PC-9 (cell line): ENCODE results near the gene CCM2L. TPM values are rescaled to one million over a fixed set of nuclear protein-coding genes. Genes with fewer than 3 reads are reported as not detected.

Source experiments
- BruUV-seq: library from RNA; stranded (reverse); fragments of 400-500 nt; replicated peaks from 2 replicates; lab custom pipeline; 2021; lab: Mats Ljungman, UMichigan
- CTCF ChIA-PET: fragments of 300-600 bp; sonication (Branson Sonifier 250); formaldehyde crosslinking; loops from one replicate; lab custom pipeline; 2022; ENCODE audit warnings: antibody characterized with exemption; lab: Charles Lee
- POLR2A ChIA-PET: fragments of 300-600 bp; sonication (Branson Sonifier 250); formaldehyde crosslinking; loops from one replicate; lab custom pipeline; 2022; ENCODE audit warnings: antibody characterized with exemption; ENCODE audit not compliant: unreplicated experiment; lab: Charles Lee
- DNase-seq, 2 experiments: peaks; one replicate each; pipeline versions ENCODE4 v3.0.0 to v3.0.0-alpha.2; 2015 to 2022; ENCODE audit warnings: mixed read lengths in 1 of 2
- H2AFZ ChIP-seq: fragments of 200-600 bp; sonication (generic); 2 replicates; pipeline ENCODE4 v1.8.1; 2017; ENCODE audit warnings: antibody characterized with exemption
- H3F3A ChIP-seq: fragments of 200-600 bp; sonication (generic); 2 replicates; pipeline ENCODE4 v1.8.1; 2017; ENCODE audit warnings: antibody characterized with exemption, mild to moderate bottlenecking, low read depth; ENCODE audit not compliant: insufficient read depth
- H3K27ac ChIP-seq: fragments of 200-600 bp; sonication (generic); 2 replicates; pipeline ENCODE4 v1.6.1; 2016; ENCODE audit warnings: mixed run types
- H3K27me3 ChIP-seq: fragments of 200-600 bp; sonication (generic); 2 replicates; pipeline ENCODE4 v1.6.1; 2016; ENCODE audit warnings: low read depth, mixed run types; ENCODE audit not compliant: insufficient read depth
- H3K36me3 ChIP-seq: fragments of 200-600 bp; sonication (generic); 2 replicates; pipeline ENCODE4 v1.6.1; 2016; ENCODE audit warnings: low read depth, mixed run types
- H3K4me1 ChIP-seq: fragments of 200-600 bp; sonication (generic); replicated peaks from 2 replicates; pipeline ENCODE4 v1.6.1; 2016; ENCODE audit warnings: mixed run types; ENCODE audit not compliant: insufficient read depth
- H3K4me2 ChIP-seq: fragments of 200-600 bp; sonication (generic); 2 replicates; pipeline ENCODE4 v1.6.1; 2017; ENCODE audit warnings: mixed run types
- H3K4me3 ChIP-seq: fragments of 200-600 bp; sonication (generic); 2 replicates; pipeline ENCODE4 v1.6.1; 2016; ENCODE audit warnings: mixed run types
- H3K79me2 ChIP-seq: fragments of 200-600 bp; sonication (generic); 2 replicates; pipeline ENCODE4 v1.6.1; 2017; ENCODE audit warnings: low read depth, mixed run types
- H3K9me2 ChIP-seq: fragments of 200-600 bp; sonication (generic); 2 replicates; pipeline ENCODE4 v1.8.1; 2017; ENCODE audit warnings: mild to moderate bottlenecking; ENCODE audit not compliant: insufficient read depth
- H3K9me3 ChIP-seq: fragments of 200-600 bp; sonication (generic); 2 replicates; pipeline ENCODE4 v1.8.1; 2016; ENCODE audit warnings: low read depth; ENCODE audit not compliant: insufficient read depth
- H4K20me1 ChIP-seq: fragments of 200-600 bp; sonication (generic); 2 replicates; pipeline ENCODE4 v1.8.1; 2017; ENCODE audit not compliant: insufficient read depth
- EZH2 ChIP-seq: fragments of 200-600 bp; sonication (generic); IDR thresholded peaks from 2 replicates; pipeline ENCODE4 v1.8.0; 2017; ENCODE audit warnings: antibody characterized with exemption, low read depth
- intact Hi-C: fragments of 100-400 bp; cut with micrococcal nuclease; formaldehyde crosslinking; loops from one replicate; pipeline ENCODE4 v1.10.0; 2022; ENCODE audit not compliant: unreplicated experiment
- total RNA-seq: library from RNA; stranded (reverse); gene quantifications from 2 replicates; pipeline ENCODE4 v1.2.3, GENCODE V29; 2021
- TF ChIP-seq, protein P1 (sequence below): fragments of 200-600 bp; sonication (generic); conservative IDR thresholded peaks from 2 replicates; pipeline ENCODE4 v1.6.1; 2017; ENCODE audit warnings: mixed run types, antibody characterized with exemption, mild to moderate bottlenecking, moderate library complexity

The CCM2L gene
- total RNA-seq, 1 experiment from 2014 or later, result 0.31 TPM

DNA sequence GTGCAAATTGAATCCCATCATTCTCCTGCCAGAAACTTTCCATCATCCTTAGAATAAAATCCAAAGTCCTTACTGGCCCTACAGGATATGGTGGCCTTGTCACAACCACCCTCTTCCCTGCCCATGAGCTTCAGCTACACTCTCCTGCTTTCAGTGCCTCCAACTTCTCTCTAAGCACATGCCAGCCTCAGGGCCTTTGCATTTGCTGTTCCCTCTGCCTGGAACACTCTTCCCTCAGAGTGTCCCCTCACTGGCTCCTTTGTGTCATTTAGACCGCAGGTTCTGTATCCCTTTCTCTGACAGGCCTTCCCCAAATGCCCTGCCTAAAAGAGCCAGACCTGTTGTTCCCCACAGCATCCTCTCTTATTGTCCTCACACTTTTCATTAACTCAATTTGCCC lies 60.0 kb downstream of the CCM2L start:
- ChIA-PET POLR2A (no interaction called here), CTCF (no interaction called here)
- no peaks in the 10 kb centered on the region for H3K36me3 ChIP-seq
- no peak for DNase-seq
- no peak overlapping the region for H3K4me3 ChIP-seq
- H3K27me3 ChIP-seq, result peaks cover 26% of the 10 kb centered on the region
- no peaks in the 10 kb centered on the region for H3K79me2 ChIP-seq
- no peak overlapping the region for H3K4me2 ChIP-seq
- no peak for TF ChIP-seq EZH2
- TF ChIP-seq, protein P1, sequence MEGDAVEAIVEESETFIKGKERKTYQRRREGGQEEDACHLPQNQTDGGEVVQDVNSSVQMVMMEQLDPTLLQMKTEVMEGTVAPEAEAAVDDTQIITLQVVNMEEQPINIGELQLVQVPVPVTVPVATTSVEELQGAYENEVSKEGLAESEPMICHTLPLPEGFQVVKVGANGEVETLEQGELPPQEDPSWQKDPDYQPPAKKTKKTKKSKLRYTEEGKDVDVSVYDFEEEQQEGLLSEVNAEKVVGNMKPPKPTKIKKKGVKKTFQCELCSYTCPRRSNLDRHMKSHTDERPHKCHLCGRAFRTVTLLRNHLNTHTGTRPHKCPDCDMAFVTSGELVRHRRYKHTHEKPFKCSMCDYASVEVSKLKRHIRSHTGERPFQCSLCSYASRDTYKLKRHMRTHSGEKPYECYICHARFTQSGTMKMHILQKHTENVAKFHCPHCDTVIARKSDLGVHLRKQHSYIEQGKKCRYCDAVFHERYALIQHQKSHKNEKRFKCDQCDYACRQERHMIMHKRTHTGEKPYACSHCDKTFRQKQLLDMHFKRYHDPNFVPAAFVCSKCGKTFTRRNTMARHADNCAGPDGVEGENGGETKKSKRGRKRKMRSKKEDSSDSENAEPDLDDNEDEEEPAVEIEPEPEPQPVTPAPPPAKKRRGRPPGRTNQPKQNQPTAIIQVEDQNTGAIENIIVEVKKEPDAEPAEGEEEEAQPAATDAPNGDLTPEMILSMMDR, result no peak
- H3K4me1 ChIP-seq, result peaks cover 5% of the 10 kb centered on the region; the same call in 1 of the 2 replicates
- no peak overlapping the region for H2AFZ ChIP-seq
- no peaks in the 10 kb centered on the region for H3K9me3 ChIP-seq
- BruUV-seq, result no TSS peak
- intact Hi-C loops, result no loop called here
- no peaks in the 10 kb centered on the region for H3K9me2 ChIP-seq
- H3F3A ChIP-seq, result no peaks in the 10 kb centered on the region
- no peaks in the 10 kb centered on the region for H4K20me1 ChIP-seq
- no peak overlapping the region for H3K27ac ChIP-seq

DNA sequence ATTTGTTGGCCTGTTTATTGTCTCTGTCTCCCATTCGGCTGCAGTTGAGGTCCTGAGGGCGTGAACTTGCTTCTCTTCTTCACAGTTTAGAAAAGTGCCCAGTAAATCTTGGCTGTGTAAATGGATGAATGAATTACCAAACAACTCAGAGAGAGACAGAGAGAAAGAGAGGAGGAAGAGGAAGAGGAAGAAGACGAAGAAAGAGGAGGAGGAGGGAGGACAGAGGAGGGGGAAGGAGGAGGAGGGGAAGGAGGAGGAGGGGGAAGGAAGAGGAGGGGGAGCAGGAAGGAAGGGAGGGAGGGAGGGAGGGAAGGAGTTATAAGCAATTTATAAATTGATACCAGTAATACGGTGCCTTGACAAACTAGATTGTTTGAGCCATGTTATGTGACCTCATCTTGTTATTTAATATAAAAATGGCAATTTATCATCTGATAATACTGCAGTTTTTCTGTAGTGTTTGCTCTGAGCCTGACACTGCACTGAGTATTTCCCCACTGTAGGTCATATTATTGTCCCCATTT lies 60.5 kb downstream of the CCM2L start:
- CTCF ChIA-PET, result no interaction called here

DNA sequence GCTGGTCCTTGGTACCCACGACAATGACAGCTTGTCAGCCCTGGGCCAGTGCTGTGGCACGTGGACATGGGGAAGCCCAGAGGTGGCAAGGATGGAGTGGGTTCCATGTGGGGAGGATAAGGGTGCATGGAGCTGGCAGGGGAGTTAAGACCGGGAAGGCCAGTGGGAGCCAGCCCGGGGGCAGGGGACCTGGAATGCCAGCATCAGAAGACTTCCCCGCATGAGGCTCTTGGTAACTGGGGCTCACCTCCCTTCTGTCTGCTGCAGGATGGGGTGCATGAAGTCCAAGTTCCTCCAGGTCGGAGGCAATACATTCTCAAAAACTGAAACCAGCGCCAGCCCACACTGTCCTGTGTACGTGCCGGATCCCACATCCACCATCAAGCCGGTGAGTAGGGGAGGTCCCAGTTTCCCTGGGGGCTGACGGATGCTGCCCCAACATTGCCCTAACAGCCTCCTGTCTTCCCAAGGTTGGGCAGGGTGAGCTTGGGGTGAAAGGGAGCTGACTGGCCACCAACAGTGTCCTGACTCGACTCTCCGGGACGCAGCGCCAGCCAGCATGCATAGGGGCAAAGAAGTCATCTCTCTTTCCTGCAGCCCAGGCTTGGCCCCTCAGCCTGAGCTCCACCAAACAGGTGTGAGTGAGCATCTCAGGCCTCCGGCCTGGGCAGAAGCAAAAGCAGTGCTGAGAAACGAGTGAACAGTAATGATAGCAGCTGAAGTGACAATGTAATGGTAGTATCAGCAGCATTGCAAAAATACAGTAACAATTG lies 61.3 kb downstream of the CCM2L start:
- H2AFZ ChIP-seq, result no peak overlapping the region
- ChIA-PET CTCF (interaction anchor here (0.5 kb wide), 1 partner anchor 18 kb away, joined by 5 read pairs; no protein-coding TSS in a partner anchor), POLR2A (no interaction called here)
- no peaks in the 10 kb centered on the region for H3K9me3 ChIP-seq
- H3K79me2 ChIP-seq, result no peaks in the 10 kb centered on the region
- H3F3A ChIP-seq, result no peaks in the 10 kb centered on the region
- H3K36me3 ChIP-seq, result no peaks in the 10 kb centered on the region
- H3K9me2 ChIP-seq, result no peaks in the 10 kb centered on the region
- no peak for DNase-seq
- H3K4me2 ChIP-seq, result no peak overlapping the region
- no peak overlapping the region for H3K4me3 ChIP-seq
- peaks cover 5% of the 10 kb centered on the region; the same call in 1 of the 2 replicates for H3K4me1 ChIP-seq
- no peak for TF ChIP-seq EZH2
- TF ChIP-seq, protein P1, result no peak
- intact Hi-C loops, result no loop called here
- BruUV-seq, result no TSS peak
- no peaks in the 10 kb centered on the region for H4K20me1 ChIP-seq
- peaks cover 39% of the 10 kb centered on the region for H3K27me3 ChIP-seq
- H3K27ac ChIP-seq, result no peak overlapping the region

More for the DNA sequence above, 60.5 kb downstream of the CCM2L start:
- H3K27ac ChIP-seq, result no peak overlapping the region
- H3K4me3 ChIP-seq, result no peak overlapping the region
- TF ChIP-seq EZH2, result no peak
- TF ChIP-seq, protein P1, result no peak
- H3K27me3 ChIP-seq, result peaks cover 31% of the 10 kb centered on the region
- BruUV-seq, result no TSS peak
- H3K4me1 ChIP-seq, result peaks cover 5% of the 10 kb centered on the region; the same call in 1 of the 2 replicates
- H2AFZ ChIP-seq, result no peak overlapping the region
- no peak overlapping the region for H3K4me2 ChIP-seq
- H3F3A ChIP-seq, result no peaks in the 10 kb centered on the region
- intact Hi-C loops, result no loop called here
- POLR2A ChIA-PET, result no interaction called here
- no peaks in the 10 kb centered on the region for H3K36me3 ChIP-seq
- no peaks in the 10 kb centered on the region for H4K20me1 ChIP-seq
- H3K79me2 ChIP-seq, result no peaks in the 10 kb centered on the region
- no peaks in the 10 kb centered on the region for H3K9me2 ChIP-seq
- DNase-seq, result no peak
- H3K9me3 ChIP-seq, result no peaks in the 10 kb centered on the region
